ENCODE data around the gene FAF1.

DNA sequence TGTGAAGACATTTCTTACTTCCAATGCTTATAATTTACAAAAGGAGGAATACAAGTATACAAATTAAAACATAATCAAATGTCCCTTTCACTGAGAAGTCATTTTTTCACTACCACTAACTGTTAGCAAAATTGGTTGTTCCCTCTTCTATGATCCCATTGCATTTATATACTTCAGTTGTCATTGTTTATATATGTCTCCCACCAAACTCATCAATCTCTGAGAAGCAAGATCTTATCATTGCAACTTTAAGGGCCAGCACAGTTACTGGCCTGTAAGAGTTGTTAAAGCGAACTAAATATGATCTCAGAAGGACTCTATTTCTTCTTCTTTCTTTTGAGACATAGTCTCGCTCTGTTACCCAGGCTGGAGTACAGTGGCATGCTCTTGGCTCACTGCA, 313.5 kb downstream of the FAF1 start:
- no peak for TF ChIP-seq POLR2A (IDR thresholded peaks at IDR 0.05)
- TF ChIP-seq, protein P1, sequence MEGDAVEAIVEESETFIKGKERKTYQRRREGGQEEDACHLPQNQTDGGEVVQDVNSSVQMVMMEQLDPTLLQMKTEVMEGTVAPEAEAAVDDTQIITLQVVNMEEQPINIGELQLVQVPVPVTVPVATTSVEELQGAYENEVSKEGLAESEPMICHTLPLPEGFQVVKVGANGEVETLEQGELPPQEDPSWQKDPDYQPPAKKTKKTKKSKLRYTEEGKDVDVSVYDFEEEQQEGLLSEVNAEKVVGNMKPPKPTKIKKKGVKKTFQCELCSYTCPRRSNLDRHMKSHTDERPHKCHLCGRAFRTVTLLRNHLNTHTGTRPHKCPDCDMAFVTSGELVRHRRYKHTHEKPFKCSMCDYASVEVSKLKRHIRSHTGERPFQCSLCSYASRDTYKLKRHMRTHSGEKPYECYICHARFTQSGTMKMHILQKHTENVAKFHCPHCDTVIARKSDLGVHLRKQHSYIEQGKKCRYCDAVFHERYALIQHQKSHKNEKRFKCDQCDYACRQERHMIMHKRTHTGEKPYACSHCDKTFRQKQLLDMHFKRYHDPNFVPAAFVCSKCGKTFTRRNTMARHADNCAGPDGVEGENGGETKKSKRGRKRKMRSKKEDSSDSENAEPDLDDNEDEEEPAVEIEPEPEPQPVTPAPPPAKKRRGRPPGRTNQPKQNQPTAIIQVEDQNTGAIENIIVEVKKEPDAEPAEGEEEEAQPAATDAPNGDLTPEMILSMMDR (IDR thresholded peaks at IDR 0.05): no peak

Measured in right lobe of liver (tissue), 4 donors.